Omental fat pad (tissue), 4 donors: ENCODE data around the gene TSPAN14. TPM values are rescaled to one million over a fixed set of nuclear protein-coding genes. Genes with fewer than 3 reads are reported as not detected.
"Not testable (repeated sequence)": the region's sequence is repeated elsewhere in the genome, so short reads cannot be mapped to it uniquely, and the experiment has no call there.

Source experiments
- ATAC-seq: fragments of 150-250 bp; one replicate; pipeline ENCODE4 v1.9.1; 2016; ENCODE audit warnings: mild to moderate bottlenecking, moderate library complexity; ENCODE audit not compliant: low FRiP score
- DNase-seq: peaks from one replicate; pipeline ENCODE4 v3.0.0-alpha.2; 2019; ENCODE audit warnings: low spot score
- total RNA-seq, 4 donors: library from RNA; depleted of rRNA; stranded (reverse); fragments of >200 nt; gene quantifications; one replicate each; pipeline ENCODE4 v1.1.0, GENCODE V29; 2016
- TF ChIP-seq, protein P1 (sequence below), 3 donors: fragments of 450-650 bp; IDR thresholded peaks; one replicate each; pipeline ENCODE4 v1.5.1; 2016 to 2017; ENCODE audit warnings: antibody characterized with exemption in 3 of 3, mild to moderate bottlenecking in 3 of 3, moderate library complexity in 2 of 3

The TSPAN14 gene
- total RNA-seq, 4 donors from 2014 or later, result 42.4 to 114 (median 91.6) TPM

DNA sequence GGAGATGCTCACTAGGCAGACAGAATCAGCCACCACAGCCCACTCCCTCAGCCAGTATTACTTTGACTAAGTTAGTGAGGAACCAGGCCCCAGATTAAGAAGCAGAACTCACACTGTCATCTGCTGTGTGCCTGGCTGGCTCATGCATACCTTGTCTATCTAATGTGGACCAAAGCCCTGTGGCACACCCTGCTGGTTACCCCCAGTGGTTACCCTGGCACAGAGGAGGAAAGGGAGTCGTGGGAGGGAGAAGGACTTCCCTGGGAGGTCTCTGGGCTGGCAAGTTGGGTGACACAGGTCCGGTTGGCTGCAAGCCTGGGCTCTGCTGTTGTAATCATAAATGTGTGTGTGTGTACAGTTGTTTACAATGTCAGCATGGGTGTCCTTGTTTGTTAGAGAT lies 76.1 kb downstream of the TSPAN14 start:
- ATAC-seq (no peak), DNase-seq (no peak)
- TF ChIP-seq, protein P1, sequence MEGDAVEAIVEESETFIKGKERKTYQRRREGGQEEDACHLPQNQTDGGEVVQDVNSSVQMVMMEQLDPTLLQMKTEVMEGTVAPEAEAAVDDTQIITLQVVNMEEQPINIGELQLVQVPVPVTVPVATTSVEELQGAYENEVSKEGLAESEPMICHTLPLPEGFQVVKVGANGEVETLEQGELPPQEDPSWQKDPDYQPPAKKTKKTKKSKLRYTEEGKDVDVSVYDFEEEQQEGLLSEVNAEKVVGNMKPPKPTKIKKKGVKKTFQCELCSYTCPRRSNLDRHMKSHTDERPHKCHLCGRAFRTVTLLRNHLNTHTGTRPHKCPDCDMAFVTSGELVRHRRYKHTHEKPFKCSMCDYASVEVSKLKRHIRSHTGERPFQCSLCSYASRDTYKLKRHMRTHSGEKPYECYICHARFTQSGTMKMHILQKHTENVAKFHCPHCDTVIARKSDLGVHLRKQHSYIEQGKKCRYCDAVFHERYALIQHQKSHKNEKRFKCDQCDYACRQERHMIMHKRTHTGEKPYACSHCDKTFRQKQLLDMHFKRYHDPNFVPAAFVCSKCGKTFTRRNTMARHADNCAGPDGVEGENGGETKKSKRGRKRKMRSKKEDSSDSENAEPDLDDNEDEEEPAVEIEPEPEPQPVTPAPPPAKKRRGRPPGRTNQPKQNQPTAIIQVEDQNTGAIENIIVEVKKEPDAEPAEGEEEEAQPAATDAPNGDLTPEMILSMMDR (IDR thresholded peaks at IDR 0.05), result no peak

DNA sequence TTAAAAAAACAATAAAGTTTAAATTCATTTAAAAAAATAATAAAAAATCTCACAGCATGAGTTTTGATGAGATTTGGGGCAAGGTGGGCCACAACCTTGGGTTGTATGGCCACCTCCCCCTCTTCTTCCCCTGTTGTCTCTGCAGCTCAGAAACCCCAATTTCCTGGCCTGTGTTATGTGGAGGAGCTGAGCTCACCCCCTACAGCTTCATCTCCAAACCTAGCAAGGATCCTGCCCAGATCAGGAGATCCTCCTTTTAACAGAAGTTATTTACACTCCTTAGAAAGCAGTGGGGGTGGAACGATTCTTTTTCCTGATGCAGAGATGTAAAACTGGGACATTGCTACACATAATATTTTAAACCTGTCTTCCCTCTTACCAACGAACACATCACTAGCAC lies 76.7 kb downstream of the TSPAN14 start:
- no peak for ATAC-seq
- no peak for DNase-seq
- TF ChIP-seq, protein P1 (IDR thresholded peaks at IDR 0.05), result no peak

DNA sequence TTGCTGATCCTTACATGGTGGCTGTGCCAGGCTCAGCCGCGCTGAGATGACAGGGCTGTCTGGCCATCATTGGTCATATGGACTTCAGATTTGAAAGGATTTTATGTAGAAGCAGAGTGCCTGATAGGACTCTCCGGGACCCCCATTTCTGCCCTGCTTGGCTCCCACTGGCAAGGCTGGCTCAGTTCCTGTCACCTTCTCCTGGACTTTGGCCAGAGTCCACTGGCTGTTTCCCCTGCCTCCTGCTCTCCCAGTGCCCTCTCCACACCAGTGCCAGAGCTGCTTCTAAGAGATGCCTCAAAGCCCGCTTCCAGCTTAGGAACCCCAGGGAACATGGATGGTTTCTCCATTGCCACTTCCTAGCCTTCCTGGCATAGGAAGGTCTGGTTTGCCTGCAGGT lies 78.5 kb downstream of the TSPAN14 start:
- DNase-seq (no peak), ATAC-seq (no peak)
- TF ChIP-seq, protein P1 (IDR thresholded peaks at IDR 0.05), result no peak

DNA sequence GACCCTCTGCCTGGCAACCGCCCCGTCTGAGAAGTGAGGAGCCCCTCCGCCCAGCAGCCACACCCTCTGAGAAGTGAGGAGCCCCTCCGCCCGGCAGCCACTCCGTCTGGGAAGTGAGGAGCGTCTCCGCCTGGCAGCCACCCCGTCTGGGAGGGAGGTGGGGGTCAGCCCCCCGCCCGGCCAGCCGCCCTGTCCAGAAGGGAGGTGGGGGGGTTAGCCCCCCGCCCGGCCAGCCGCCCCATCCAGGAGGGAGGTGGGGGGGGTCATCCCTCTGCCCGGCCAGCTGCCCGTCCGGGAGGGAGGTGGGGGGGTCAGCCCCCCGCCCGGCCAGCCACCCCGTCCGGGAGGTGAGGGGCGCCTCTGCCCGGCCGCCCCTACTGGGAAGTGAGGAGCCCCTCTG lies 79.9 kb downstream of the TSPAN14 start:
- not testable (repeated sequence) for DNase-seq, ATAC-seq

DNA sequence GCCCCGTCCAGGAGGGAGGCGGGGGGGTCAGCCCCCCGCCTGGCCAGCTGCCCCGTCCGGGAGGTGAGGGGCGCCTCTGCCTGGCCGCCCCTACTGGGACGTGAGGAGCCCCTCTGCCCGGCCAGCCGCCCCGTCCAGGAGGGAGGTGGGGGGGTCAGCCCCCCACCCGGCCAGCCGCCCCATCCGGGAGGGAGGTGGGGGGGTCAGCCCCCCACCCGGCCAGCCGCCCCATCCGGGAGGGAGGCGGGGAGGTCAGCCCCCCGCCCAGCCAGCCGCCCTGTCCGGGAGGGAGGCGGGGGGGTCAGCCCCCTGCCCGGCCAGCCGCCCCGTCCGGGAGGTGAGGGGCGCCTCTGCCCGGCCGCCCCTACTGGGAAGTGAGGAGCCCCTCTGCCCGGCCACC lies 80.5 kb downstream of the TSPAN14 start:
- not testable (repeated sequence) for DNase-seq, ATAC-seq

DNA sequence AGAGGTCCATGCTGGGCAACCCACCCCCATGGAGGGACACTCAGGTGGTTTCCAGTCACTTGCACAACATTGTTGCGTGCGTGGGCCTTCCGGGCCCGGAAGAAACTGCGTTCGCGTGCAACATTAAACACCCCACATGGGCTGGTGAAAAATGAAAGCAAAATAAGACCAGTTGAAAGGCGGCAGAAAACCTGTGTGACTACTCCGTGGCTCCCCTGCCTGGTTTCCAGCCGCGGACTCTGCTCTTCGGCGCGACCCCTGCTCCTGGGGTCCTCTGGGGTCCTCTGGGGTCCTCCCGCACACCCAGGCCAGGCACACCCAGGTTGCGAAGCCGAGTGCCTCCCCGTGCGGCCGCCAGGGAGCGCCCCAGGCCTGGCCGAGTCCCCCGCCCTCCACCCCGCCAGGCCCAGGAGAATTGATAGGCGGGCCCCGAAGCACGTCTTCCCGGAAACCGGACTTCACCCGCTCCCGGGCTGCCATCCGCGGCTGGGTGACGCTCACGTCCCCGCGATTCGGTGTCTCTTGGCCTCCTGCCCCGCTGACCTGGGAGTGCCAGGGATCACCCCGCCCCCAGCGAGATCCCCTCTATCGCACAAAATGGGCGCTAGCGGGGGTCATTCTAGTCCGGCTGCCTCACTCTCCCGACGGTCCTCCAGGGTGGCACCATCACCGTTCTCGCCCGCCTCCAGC lies 81.7 kb downstream of the TSPAN14 start:
- TF ChIP-seq, protein P1 (IDR thresholded peaks at IDR 0.05), result no peak
- ATAC-seq, result peak; percentile 62
- no peak for DNase-seq

DNA sequence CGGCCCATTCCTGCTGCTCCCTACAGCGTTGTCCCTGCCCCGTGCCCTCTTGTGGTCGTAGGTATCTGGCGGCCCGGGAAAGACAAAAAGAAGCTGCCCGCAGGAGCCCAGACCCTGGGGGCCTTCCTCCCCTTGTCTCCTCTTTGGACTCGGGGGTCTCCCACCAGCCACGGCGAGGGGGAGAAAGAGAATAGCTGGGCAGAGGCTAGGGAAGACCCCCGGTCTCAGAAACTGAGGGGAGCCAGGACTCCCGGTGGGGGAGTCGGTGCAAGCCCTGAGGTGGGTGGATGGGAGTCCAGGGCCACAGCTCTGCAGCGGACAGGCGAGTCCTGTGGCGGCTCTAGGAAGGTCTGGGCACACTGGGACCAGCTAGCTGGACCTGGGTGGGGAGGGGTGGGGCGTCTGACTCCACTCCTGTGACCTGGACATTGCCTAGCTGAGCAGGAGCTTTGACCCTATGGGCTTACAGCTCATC lies 82.3 kb downstream of the TSPAN14 start:
- DNase-seq (no peak), ATAC-seq (no peak)
- TF ChIP-seq, protein P1 (IDR thresholded peaks at IDR 0.05), result no peak

DNA sequence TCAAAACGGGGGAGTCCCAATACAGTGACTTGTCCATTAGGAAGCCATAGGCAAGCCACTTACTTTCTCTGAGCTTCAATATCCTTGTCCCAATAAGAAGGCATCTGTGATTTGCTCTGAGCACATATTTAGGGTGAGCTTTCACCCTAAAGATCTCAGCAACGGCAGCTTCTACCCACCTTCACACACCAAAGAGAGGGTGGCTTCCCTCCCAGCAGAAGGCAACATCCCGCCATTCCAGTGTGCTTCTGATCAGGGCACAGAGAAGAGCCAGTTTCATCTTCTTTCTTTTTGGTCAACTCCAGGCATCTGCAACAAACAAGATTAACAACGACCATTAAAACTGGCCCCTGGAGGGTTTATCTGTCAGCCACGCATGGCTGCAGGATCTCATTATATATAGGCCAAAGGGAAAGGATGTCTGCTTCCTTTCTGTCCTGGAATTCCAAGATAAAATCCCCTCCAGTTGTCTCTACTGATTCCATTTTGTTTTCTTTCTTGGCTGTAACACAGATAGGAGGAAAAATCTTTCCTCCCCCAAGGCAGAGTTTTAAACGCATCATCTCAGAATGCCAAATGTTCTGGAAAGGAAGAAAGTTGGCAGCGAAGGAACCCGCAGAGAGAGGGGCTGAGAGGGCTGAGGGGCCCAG lies 83.1 kb downstream of the TSPAN14 start:
- no peak for ATAC-seq
- DNase-seq, result no peak
- TF ChIP-seq, protein P1 (IDR thresholded peaks at IDR 0.05), result no peak
